ENCODE results near the gene GABRG3.

GABRG3 gene

GRCh38 chr15:27082526-27082925 lies 111.5 kb downstream of the GABRG3 start:
- Histone ChIP-seq H4K20me1 (ENCODE audit: low read depth, low read length) (no peaks in the 10 kb centered on the region), H3K4me2 (ENCODE audit: low read depth, low read length, poor library complexity, severe bottlenecking) (no peak overlapping the region), H3K27me3 (ENCODE audit: low read length) (no peaks in the 10 kb centered on the region), H3F3A (ENCODE audit: insufficient read depth) (no peaks in the 10 kb centered on the region), H3K4me3 (ENCODE audit: insufficient read depth, low read length, poor library complexity, severe bottlenecking) (no peak overlapping the region), H3K9ac (ENCODE audit: low read length) (no peak overlapping the region), H2AFZ (ENCODE audit: low read depth, low read length, severe bottlenecking) (no peak overlapping the region), H3K9me2 (replicated peaks; ENCODE audit: insufficient read depth, low read length) (no peaks in the 10 kb centered on the region), H3K36me3 (ENCODE audit: low read length) (no peaks in the 10 kb centered on the region), H3K27ac (ENCODE audit: low read depth, low read length) (no peak overlapping the region), H3K79me2 (ENCODE audit: insufficient read depth, low read length) (no peaks in the 10 kb centered on the region), H3K9me3 (ENCODE audit: insufficient read depth, low read length) (no peaks in the 10 kb centered on the region)
- TF ChIP-seq CTCF (IDR thresholded peaks at IDR 0.05; ENCODE audit: insufficient read depth, low read length, poor library complexity, severe bottlenecking) (no peak), EZH2phosphoT487 (conservative IDR thresholded peaks at IDR 0.05; ENCODE audit: low read length) (no peak)

GRCh38 chr15:27084844-27085243 lies 113.9 kb downstream of the GABRG3 start:
- Histone ChIP-seq H3K9ac (ENCODE audit: low read length) (no peak overlapping the region), H3K4me3 (ENCODE audit: insufficient read depth, low read length, poor library complexity, severe bottlenecking) (no peak overlapping the region), H3K4me2 (ENCODE audit: low read depth, low read length, poor library complexity, severe bottlenecking) (no peak overlapping the region), H3K27ac (ENCODE audit: low read depth, low read length) (no peak overlapping the region), H3K36me3 (ENCODE audit: low read length) (no peaks in the 10 kb centered on the region), H3F3A (ENCODE audit: insufficient read depth) (no peaks in the 10 kb centered on the region), H4K20me1 (ENCODE audit: low read depth, low read length) (no peaks in the 10 kb centered on the region), H2AFZ (ENCODE audit: low read depth, low read length, severe bottlenecking) (no peak overlapping the region), H3K9me2 (replicated peaks; ENCODE audit: insufficient read depth, low read length) (no peaks in the 10 kb centered on the region), H3K9me3 (ENCODE audit: insufficient read depth, low read length) (no peaks in the 10 kb centered on the region), H3K79me2 (ENCODE audit: insufficient read depth, low read length) (no peaks in the 10 kb centered on the region), H3K27me3 (ENCODE audit: low read length) (no peaks in the 10 kb centered on the region)
- TF ChIP-seq EZH2phosphoT487 (conservative IDR thresholded peaks at IDR 0.05; ENCODE audit: low read length), result no peak
- no peak for TF ChIP-seq CTCF (IDR thresholded peaks at IDR 0.05; ENCODE audit: insufficient read depth, low read length, poor library complexity, severe bottlenecking)

- H3K4me3 ChIP-seq (ENCODE audit: insufficient read depth, low read length, poor library complexity, severe bottlenecking), result no peak overlapping the region
- no peaks in the 10 kb centered on the region for H3K79me2 ChIP-seq (ENCODE audit: insufficient read depth, low read length)
- no peak overlapping the region for H2AFZ ChIP-seq (ENCODE audit: low read depth, low read length, severe bottlenecking)
- no peaks in the 10 kb centered on the region for H3K27me3 ChIP-seq (ENCODE audit: low read length)
- H4K20me1 ChIP-seq (ENCODE audit: low read depth, low read length), result no peaks in the 10 kb centered on the region
- H3K9me2 ChIP-seq (replicated peaks; ENCODE audit: insufficient read depth, low read length), result no peaks in the 10 kb centered on the region
- no peaks in the 10 kb centered on the region for H3F3A ChIP-seq (ENCODE audit: insufficient read depth)
- no peak overlapping the region for H3K9ac ChIP-seq (ENCODE audit: low read length)
- H3K36me3 ChIP-seq (ENCODE audit: low read length), result no peaks in the 10 kb centered on the region
- H3K27ac ChIP-seq (ENCODE audit: low read depth, low read length), result no peak overlapping the region
- no peak for TF ChIP-seq CTCF (IDR thresholded peaks at IDR 0.05; ENCODE audit: insufficient read depth, low read length, poor library complexity, severe bottlenecking)
- no peak for TF ChIP-seq EZH2phosphoT487 (conservative IDR thresholded peaks at IDR 0.05; ENCODE audit: low read length)
- no peak overlapping the region for H3K4me2 ChIP-seq (ENCODE audit: low read depth, low read length, poor library complexity, severe bottlenecking)
- H3K9me3 ChIP-seq (ENCODE audit: insufficient read depth, low read length), result no peaks in the 10 kb centered on the region
Observed at GRCh38 chr15:27086149-27086548, 115.2 kb downstream of the GABRG3 start.
